Cerebellar nuclear complex (tissue), 1 donor: ENCODE data around the gene CHST7.

Experiments
- DNase-seq, 2 experiments: peaks; one replicate each; lab custom pipeline; 2025; lab: John Stamatoyannopoulos, UW

The CHST7 gene

DNA sequence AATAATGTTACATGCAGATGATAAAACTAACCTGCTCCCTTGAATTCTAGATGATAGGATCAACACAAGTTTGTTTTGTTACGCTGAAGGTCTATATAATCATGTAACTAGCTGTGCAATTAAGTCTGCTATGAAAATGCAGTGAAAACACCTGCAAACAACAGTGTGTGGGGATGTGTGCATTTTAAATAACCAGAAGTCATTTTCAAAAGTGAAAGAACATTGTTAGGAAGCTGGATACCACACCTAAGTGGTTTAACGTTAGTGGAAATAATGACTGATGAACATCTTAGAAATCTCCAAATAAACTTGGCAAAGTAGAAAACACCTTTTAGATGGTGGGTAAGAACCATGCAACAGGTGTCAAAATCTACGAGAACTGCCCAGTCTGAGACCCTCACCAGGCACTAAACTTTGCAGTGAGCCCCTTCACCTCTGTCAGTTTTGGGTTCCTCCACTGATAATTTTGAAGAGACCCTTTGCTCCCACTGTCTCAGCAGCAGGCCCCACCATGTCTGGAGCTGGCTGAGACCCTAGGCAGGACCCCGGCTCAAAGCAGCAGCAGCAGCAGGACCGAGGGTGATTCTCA lies 36.6 kb downstream of the CHST7 start:
- DNase-seq = no peak

DNA sequence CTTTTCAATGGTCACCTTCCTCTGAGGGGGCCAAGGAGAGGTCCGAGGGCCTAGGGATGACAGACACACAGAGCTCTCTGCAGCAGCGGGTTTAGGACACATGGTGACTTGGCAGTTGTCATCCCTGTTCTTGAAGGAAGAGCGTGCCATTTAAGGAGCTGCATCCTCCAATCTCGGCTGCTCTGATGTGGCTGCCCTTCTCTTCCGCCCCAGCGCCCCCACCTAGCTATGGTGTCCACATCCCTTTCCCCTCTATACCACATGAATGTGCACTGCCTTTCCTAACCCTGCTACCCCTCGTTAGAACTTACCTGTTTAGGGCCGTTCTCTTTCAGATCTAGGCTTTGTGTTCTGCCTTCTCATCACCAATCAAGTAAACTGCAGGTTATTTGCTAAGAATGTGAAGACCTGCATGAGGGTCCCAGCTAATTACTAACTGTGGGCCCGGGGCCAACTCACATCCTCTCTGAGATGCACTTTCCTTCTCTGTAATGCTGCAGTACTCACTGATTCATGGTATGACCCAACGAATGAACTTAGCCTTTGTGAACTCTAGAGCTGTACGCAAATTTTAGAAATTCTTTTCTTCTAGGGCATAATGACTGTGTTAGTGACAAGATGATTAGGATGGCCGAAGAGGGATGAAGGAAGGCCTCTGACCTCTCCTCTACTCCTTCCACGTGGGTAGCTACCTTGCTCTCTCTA lies 38.2 kb downstream of the CHST7 start:
- no peak for DNase-seq

DNA sequence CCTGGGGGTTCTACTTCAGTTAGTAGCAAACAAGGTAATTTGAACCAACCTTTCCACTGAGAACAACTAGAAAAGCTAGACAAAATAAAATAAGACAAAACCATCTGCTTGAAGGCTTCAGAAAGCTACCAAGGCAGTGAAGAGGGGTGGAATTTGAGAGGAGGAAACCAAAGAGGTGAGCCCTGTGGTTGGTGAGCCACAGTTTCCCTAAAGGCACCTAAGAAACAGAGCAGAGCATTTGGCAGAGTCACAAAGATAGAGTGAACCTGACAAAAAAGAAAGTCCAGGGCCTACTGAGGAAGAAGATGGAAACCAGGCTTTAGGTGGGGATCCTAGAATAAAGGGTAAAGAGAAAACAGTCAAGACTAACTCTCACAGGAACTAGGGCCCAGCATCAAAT lies 44.3 kb downstream of the CHST7 start:
- no peak for DNase-seq

DNA sequence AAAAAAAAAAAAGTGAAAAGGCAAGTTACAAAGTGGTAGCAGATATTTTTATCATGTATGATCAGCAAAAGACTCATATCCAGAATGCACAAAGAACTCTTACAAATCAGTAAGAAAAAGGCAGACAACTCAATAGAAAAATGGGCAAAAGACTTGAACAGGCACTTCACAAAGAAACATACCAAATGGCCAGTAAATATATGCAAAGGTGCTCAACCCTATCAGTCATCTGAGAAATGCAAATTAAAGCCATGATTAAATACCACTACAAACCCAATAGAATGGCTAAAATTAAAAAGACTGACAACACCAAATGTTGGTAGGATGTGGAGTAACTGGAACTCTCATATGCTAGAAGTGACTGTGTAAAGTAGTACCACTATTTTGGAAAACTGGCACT lies 45.4 kb downstream of the CHST7 start:
- DNase-seq = no peak

DNA sequence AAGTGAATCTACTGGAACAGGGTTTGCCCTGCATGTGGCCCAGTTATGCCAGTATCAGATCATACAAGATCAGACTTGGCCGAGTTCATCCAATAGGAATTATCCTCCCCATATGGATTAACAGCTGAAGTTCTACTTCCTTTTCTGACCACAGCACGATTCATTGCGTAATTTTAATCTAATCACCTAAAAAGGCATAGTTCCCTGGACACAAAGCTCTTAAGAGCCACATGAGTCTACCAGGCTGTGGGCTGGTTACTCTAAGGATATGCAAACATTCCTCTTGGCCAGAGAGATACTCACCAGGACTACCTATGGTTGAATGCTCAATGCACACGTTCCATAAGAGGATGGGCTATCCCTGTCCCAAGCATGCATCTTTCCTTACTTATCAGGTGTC lies 46.9 kb downstream of the CHST7 start:
- DNase-seq = no peak

DNA sequence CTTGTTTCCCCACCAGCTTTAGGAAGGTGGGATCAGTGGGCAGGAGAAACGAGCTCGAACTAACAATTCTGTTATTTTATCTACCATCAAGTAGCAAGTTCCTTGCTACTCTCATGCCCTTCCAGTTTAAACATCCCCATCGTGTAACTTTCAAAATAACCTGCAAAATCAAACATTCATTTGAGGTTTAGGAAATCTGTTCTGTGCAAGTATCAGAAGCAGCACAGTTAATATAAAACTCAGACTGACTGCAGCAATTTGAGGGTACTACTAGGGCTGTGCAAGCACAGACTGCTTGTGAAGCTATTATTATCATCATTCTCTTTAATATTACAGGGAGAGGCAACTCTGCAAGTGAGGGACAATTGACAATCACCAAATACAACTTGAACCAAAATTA lies 48.0 kb downstream of the CHST7 start:
- no peak for DNase-seq

DNA sequence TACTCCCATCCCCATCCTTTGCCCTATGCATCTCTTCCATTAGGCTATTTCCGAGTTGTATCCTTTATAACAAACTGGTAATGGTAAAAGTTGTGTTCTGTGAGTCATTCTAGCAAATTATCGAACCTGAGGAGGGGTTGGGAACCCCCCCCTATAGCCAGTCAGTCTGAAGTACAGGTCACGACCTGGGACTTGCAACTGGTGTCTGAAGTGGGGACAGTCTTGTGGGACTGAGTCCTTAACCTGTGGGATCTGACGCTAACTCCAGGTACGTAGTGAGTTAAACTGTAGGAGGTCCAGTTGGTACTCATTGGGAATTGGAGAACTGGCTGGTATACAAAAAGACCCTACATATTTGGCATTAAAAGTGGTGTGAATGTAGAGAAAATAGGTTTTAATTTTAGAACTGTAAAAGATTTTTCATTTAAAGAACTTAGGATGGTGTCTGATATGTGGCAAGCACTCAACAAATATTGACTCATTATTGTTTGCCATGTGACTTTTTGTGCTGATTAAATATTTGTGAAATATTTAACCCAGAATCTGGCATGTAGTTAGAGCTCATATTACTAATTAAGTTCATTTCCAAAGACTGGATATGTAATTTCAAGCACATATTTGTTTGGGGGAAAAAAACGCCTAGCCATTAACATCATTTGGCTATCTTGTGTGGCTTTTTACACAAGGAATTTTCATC lies 50.7 kb downstream of the CHST7 start:
- DNase-seq = no peak

DNA sequence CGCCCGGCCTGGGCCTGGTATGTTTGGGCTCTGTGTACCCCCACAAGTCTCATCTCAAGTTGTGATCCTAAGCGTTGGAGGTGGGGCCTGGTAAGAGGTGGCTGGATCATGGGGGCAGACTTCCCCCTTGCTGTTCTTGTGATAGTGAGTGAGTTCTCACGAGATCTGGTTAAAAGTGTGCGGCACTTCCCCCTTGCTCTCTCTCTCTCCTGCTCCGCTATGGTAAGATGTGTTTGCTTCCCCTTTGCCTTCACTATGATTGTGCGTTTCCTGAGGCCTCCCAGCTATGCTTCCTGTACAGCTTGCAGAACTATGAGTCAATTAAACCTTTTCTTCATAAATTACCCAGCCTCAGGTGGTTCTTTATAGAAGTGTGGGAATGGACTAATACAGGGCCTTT lies 53.0 kb downstream of the CHST7 start:
- no peak for DNase-seq

DNA sequence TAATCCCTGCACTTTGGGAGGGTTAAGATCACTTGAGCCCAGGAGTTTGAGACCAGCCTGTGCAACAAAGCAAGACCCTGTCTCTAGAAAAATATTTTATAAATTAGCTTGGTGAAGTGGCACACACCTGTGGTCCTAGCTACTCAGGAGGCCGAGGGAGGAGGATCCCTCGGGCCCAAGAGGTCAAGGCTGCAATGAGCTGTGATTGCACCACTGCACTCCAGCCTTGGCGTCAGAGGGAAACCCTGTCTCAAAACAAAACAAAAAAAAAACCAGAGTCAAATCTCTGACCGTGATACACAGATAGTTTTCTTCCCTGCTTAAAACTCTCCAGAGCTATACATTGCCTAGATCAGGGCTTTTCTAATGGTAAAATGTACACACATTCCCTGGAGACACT lies 53.5 kb downstream of the CHST7 start:
- DNase-seq = no peak

DNA sequence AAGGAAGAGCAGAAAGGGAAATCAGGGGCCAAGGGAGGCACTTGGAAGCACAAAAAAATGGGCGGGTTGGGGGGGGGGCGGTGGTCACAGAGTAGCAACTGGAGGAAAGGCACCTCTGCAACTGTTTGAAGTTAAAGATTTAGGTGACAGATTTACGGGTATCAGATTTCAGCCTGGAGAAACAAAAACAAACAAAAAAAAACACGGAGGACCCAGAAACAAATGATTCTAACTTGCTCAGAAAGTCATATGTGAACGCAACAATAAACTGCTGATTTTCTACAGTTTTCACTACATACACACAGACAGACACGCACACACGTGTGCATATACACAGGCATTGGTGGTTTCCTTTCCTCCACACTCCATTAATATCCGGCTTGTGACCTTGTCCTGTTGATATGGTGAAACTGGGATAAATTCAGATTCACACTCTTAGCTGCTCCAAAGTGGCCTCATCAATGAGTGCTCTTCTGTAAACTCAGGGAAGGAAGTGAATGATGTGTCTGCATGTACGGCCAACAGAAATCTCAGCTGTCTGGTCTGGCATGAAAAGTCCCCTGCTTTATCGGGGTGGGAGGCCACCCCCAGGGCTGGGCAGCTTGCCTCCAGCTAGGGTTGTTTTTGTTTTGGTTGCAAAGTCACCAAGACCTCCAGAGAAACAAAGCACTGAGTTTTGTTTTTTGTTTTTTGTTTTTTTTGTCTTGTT lies 54.3 kb downstream of the CHST7 start:
- DNase-seq = no peak

DNA sequence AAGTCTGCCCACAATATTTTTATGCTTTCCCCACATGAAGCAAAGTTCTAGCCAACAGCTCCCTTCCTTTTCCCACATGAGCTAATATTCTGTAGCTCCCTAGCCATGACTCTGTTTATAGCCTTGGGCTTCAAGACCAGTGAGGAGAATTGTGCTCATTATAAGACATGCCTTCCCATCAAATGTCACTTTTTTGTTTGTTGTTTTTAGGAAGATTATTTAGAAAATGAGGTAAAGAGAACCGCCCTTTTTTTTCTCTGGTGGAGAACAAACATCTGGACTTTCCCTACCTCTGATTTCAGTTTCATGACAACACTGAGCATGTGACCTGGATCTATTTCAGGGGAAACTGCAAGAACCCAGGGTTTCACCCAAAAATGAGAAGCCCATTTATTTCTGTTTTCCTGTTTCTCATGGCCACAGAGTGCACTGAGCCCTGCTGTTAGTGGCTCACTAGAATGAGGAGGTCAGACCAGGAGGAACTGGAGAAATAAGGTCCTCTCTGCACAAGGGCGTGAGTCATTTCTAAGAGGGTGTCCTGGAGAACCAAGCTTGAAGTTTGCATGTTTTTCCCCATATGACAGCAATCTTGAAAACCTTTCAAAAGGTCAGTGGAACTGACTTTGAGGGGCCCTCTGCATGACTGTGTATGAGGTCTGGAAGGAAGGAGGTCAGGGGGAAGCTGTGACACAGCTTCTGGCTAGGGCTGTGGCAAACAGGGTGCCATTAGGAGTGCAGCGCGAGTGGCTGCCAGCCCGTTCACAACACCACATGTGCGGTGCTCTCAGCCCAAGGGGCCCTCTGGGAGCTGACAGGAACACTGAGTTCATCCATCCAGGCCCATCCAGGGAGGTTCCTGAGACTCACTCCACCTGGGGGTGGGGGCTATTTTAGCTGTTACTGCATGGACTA lies 55.2 kb downstream of the CHST7 start:
- no peak for DNase-seq

DNA sequence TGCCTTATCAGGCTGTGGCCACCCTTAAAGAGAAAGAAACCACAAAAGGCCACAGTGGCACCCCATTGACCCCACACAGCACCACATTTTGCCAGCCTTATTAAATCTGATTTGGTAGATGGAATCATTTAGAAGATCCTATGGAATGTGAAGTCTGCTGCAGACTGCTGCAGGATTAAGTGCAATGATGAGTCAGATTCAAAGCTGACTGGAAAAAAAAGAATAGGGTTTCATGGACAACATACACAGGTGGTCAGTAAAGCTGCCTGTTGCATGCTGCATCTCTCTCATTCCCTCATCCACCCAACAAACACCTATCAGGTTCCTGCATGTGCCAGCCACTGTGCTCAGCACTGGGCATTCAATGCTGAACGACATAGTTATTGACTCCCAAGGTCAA lies 56.6 kb downstream of the CHST7 start:
- no peak for DNase-seq

DNA sequence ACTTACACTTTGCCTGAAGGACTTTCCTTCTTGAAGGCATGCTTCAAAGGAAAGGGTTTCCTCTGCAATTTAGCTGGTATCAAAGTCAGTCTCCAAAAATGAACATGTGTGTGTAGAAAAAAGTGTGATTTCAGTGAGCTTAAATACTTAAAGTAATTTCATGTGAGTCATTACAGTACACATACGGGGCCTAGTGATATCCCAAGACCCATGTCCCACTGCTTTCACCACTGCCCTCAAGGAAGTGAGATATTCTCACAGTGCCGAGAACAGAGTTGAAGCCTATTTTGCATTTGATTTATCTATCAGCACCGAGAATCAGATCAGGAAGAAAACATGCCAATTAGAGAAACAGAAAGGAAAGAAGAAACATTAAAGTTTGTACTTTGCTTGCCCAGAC lies 61.0 kb downstream of the CHST7 start:
- no peak for DNase-seq

DNA sequence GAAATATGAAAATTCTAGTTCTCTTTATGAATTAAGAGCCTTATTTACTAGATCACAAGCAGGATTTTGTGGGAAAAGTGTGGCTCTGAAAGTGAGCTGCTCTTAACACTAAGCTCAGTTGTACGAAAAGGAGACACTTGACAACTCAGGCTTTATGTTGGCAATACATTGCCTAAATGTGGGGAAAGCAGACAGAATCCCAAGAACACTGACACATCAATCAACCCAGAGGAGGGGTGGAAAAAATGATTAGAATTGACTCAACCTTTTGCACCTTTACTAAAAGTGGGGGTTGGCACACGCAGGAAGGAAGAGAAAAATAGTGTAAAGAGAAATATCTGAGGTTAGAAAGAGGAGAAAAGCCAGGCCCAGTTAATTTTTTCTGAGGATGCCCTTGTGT lies 61.6 kb downstream of the CHST7 start:
- no peak for DNase-seq

DNA sequence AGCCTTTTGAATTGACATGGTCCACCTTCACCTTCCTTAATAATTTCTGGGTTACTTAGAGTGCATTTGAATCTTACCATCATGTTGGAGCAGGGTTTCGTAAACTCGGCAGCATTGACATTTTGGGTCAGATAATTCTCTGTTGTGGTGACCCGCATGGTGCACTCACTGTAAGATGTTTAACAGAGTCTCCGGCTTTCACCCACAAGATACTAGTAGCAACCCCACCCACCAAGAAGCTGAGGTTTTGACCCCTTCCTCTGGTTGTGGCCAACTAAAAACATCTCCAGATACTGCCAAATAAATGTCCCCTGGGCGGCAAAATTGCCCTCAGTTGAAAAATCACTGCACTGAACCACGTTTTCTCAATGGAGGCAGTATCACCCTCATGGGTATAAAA lies 62.7 kb downstream of the CHST7 start:
- no peak for DNase-seq

DNA sequence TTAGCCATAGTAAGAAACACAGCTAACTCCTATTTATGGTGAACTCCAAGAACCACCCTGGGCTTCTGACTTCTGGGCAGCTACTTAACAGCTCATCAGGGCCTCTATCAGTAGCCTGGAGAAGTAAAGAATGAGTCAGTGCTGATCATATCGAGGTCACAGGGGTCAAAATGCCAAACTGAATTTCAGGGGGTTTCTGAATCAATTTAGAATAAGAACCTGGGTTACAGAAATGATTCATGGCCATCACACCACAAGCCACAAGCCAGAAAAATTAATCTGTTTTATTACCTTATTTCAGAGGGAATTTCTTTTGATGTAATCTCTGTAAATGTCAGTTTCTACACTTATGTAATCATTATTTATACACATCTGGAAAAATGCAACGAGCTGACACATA lies 64.4 kb downstream of the CHST7 start:
- no peak for DNase-seq

DNA sequence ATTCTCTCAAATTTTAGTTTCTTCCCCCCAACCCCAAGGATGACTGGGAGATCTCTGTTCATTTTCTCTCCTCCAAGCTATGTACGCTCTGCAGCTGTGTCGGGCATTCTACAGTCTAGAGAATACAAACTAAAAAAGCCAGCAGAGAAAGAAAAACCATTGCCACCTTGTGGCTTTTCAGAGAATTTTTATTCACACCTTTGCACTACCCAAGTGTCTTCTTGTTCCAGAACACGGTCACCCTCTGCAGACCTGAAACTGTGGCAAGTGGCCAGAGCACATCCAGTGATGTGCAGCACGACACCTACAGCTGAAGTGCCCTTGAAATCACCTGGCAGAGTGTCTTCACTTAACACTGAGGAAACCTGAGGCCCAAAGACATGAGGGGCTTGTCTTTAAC lies 68.6 kb downstream of the CHST7 start:
- DNase-seq = no peak

DNA sequence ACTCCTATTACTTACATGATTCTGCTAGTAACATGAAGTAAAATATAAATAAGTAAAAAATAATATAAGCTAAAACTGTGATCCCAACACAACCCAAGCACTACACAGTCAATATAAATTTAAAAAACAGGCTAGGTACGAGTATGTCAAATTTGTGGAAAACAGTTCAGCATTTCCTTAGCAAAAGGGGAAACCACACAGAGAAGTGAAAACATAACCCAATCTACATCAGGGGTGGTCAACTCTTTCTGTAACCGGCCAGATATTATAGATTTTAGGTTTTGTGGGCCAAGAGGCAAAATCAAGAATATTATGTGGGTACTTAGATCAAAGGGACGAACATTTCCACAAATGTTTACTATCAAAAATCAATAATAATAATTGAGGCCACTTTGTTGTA lies 70.1 kb downstream of the CHST7 start:
- no peak for DNase-seq

DNA sequence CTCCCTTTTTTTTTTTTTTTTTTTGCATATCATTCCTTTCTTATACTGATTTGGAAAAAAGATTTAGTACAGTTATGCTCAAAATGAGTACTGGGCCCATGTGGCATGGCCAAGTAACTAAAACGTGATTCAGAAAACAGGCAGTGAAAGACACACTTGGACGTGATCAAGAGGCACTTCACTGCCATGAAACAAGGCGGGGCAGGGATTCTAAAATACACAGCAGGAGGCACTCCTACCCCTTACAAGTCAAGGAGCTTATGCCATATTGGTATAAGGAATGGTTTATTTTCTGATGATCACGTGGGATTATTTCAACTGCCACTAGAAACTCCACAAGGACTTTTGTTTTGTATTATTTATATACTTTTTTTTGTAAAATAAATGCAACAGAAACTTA lies 72.0 kb downstream of the CHST7 start:
- no peak for DNase-seq

DNA sequence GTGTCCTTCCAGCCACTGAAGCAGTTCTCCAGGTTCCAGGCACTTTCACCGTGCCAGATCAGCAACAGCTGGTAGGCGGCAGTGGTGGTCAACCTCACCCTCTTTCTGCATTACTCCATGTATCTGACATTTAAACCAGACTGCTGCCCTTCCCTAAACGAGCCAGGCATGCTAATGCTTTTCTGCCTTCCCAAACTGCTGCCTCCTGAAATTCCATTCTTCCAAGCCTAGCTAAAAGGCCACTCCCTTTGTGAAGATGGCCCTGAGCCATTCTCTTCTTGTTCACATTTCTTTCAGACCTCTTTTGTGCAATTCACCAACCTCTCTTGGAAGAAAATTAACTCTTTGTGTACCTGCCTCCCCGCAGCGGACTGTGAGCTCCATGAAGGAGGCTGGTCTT lies 73.7 kb downstream of the CHST7 start:
- no peak for DNase-seq
